CD8-positive, alpha-beta memory T cell (primary cell): ENCODE results near the gene GLI1. TPM values are rescaled to one million over a fixed set of nuclear protein-coding genes. Genes with fewer than 3 reads are reported as not detected.

Source experiments
- CTCF ChIA-PET: fragments of 350-600 bp; sonication (Branson Sonifier 250); formaldehyde crosslinking; loops from one replicate; lab custom pipeline; 2021; ENCODE audit warnings: antibody characterized with exemption; lab: Charles Lee
- POLR2A ChIA-PET: fragments of 350-600 bp; sonication (Branson Sonifier 250); formaldehyde crosslinking; loops from one replicate; lab custom pipeline; 2021; ENCODE audit warnings: antibody characterized with exemption; lab: Charles Lee
- DNase-seq, 5 donors: peaks; one replicate each; pipeline versions ENCODE4 v3.0.0 to v3.0.0-alpha.2; 2020 to 2022; ENCODE audit warnings: mixed read lengths in 1 of 5
- H3K27ac ChIP-seq: one replicate; pipeline ENCODE4 v1.7.0; 2013; ENCODE audit warnings: low read depth, mild to moderate bottlenecking, low read length, moderate library complexity
- H3K27me3 ChIP-seq: 2 replicates; pipeline ENCODE4 v1.7.0; 2013; ENCODE audit warnings: low read length, mild to moderate bottlenecking; ENCODE audit not compliant: insufficient read depth, poor library complexity, severe bottlenecking
- H3K36me3 ChIP-seq: 2 replicates; pipeline ENCODE4 v1.7.0; 2013; ENCODE audit warnings: mild to moderate bottlenecking, low read length, moderate library complexity; ENCODE audit not compliant: insufficient read depth
- H3K4me1 ChIP-seq: 2 replicates; pipeline ENCODE4 v1.7.0; 2013; ENCODE audit warnings: mild to moderate bottlenecking, low read length, moderate library complexity; ENCODE audit not compliant: insufficient read depth
- H3K4me3 ChIP-seq: 2 replicates; pipeline ENCODE4 v1.7.0; 2013; ENCODE audit warnings: mild to moderate bottlenecking, low read length
- H3K9me3 ChIP-seq: 2 replicates; pipeline ENCODE4 v1.7.0; 2013; ENCODE audit warnings: mild to moderate bottlenecking, low read length
- H3K27ac Mint-ChIP-seq, 8 donors: one replicate each; pipeline ENCODE4 v1.8.0; 2020 to 2021; ENCODE audit warnings: mixed read lengths in 8 of 8, mild to moderate bottlenecking in 6 of 8, inconsistent platforms in 3 of 8, moderate library complexity in 3 of 8
- H3K27me3 Mint-ChIP-seq, 2 donors: one replicate each; pipeline ENCODE4 v1.8.0; 2020 to 2021; ENCODE audit warnings: mixed read lengths in 2 of 2, mild to moderate bottlenecking in 1 of 2, moderate library complexity in 1 of 2
- H3K36me3 Mint-ChIP-seq, 3 donors: one replicate each; pipeline ENCODE4 v1.8.0; 2020 to 2021; ENCODE audit warnings: mixed read lengths in 3 of 3, inconsistent platforms in 1 of 3, mild to moderate bottlenecking in 1 of 3
- H3K4me1 Mint-ChIP-seq, 3 donors: one replicate each; pipeline ENCODE4 v1.8.0; 2020 to 2021; ENCODE audit warnings: mixed read lengths in 3 of 3, inconsistent platforms in 1 of 3, mild to moderate bottlenecking in 1 of 3
- H3K4me3 Mint-ChIP-seq, 7 donors: one replicate each; pipeline ENCODE4 v1.8.0; 2020 to 2021; ENCODE audit warnings: mixed read lengths in 7 of 7, mild to moderate bottlenecking in 6 of 7, moderate library complexity in 4 of 7, inconsistent platforms in 2 of 7
- H3K9me3 Mint-ChIP-seq, 5 donors: one replicate each; pipeline ENCODE4 v1.8.0; 2020 to 2022; ENCODE audit warnings: mixed read lengths in 5 of 5, mild to moderate bottlenecking in 3 of 5, moderate library complexity in 2 of 5, inconsistent platforms in 1 of 5
- polyA plus RNA-seq: library from polyadenylated mRNA; unstranded; fragments of 300-500 nt; fragmentation: Illumina TruSeq; gene quantifications from one replicate; pipeline ENCODE4 v1.2.3, GENCODE V29; 2021
- total RNA-seq, 2 experiments: library from RNA; stranded (reverse); gene quantifications; one replicate each; pipeline ENCODE4 v1.2.3, GENCODE V29; 2021

GLI1 gene
- total and polyA plus RNA-seq, 3 experiments from 2014 or later, result 0.32 to 0.75 (median 0.55) TPM

- no peak for DNase-seq
- H3K4me1 Mint-ChIP-seq, result peaks cover 38 to 51% (median 39%) of the 10 kb centered on the region in 3 donors
- H3K36me3 Mint-ChIP-seq, result peaks cover 0 to 68% (median 15%) of the 10 kb centered on the region in 3 donors
- ChIA-PET POLR2A (no interaction called here), CTCF (interaction anchor here (1.0 kb wide), 3 partner anchors 9 to 238 kb away, joined by 3 read pairs; no protein-coding TSS in a partner anchor)
- no peak overlapping the region for H3K4me3 ChIP-seq
- H3K27me3 Mint-ChIP-seq, result peaks cover 0 to 3% of the 10 kb centered on the region in 2 donors
- H3K9me3 Mint-ChIP-seq, result peaks cover 0 to 4% (median 0%) of the 10 kb centered on the region in 5 donors
- H3K36me3 ChIP-seq, result peaks cover 34% of the 10 kb centered on the region
- H3K4me3 Mint-ChIP-seq, result peak overlapping the region; percentile 37 to 98 (median 96)
- peak overlapping the region; percentile 54 to 100 (median 96) for H3K27ac Mint-ChIP-seq
- H3K27me3 ChIP-seq, result no peaks in the 10 kb centered on the region
- H3K9me3 ChIP-seq, result no peaks in the 10 kb centered on the region
- H3K27ac ChIP-seq, result peak overlapping the region; percentile 0
- H3K4me1 ChIP-seq, result peaks cover 36% of the 10 kb centered on the region
These were observed 58.8 kb downstream of the GLI1 start for GRCh38 chr12:57518176-57518919.

GRCh38 chr12:57518920-57519795, 59.6 kb downstream of the GLI1 start:
- Histone ChIP-seq H3K4me1 (peaks cover 44% of the 10 kb centered on the region), H3K4me3 (peak overlapping the region; percentile 87), H3K9me3 (no peaks in the 10 kb centered on the region), H3K27ac (peak overlapping the region; percentile 99), H3K27me3 (no peaks in the 10 kb centered on the region), H3K36me3 (peaks cover 32% of the 10 kb centered on the region)
- Mint-ChIP-seq H3K4me1 (peaks cover 46 to 59% (median 47%) of the 10 kb centered on the region in 3 donors), H3K9me3 (peaks cover 0 to 4% (median 0%) of the 10 kb centered on the region in 5 donors), H3K36me3 (peaks cover 0 to 66% (median 15%) of the 10 kb centered on the region in 3 donors), H3K4me3 (peak overlapping the region; percentile 96 to 100 (median 98)), H3K27ac (peak overlapping the region; percentile 93 to 100 (median 99)), H3K27me3 (peaks cover 0 to 3% of the 10 kb centered on the region in 2 donors)
- ChIA-PET CTCF (interaction anchor here (1.0 to 2.3 kb wide), 4 partner anchors 10 to 237 kb away, joined by 3 to 12 read pairs (median 4); no protein-coding TSS in a partner anchor), POLR2A (interaction anchor here (2.1 to 2.6 kb wide), 2 partner anchors 39 to 42 kb away, joined by 13 to 19 read pairs; partner anchors contain the start of gene ARHGAP9)
- no peak for DNase-seq

- Histone ChIP-seq H3K27ac (peak overlapping the region; percentile 99), H3K4me3 (peak overlapping the region; percentile 87), H3K27me3 (no peaks in the 10 kb centered on the region), H3K4me1 (peaks cover 50% of the 10 kb centered on the region), H3K36me3 (peaks cover 33% of the 10 kb centered on the region), H3K9me3 (no peaks in the 10 kb centered on the region)
- Mint-ChIP-seq H3K9me3 (peaks cover 0 to 4% (median 0%) of the 10 kb centered on the region in 5 donors), H3K27me3 (peaks cover 0 to 3% of the 10 kb centered on the region in 2 donors), H3K4me3 (peak overlapping the region; percentile 96 to 100 (median 98)), H3K4me1 (peaks cover 51 to 65% (median 52%) of the 10 kb centered on the region in 3 donors), H3K36me3 (peaks cover 0 to 65% (median 15%) of the 10 kb centered on the region in 3 donors), H3K27ac (peak overlapping the region; percentile 93 to 100 (median 99))
- ChIA-PET POLR2A (interaction anchor here (0.6 to 2.6 kb wide), 4 partner anchors 14 to 43 kb away, joined by 3 to 19 read pairs (median 10); partner anchors contain the start of gene ARHGAP9), CTCF (interaction anchor here (1.6 to 2.3 kb wide), 3 partner anchors 43 to 61 kb away, joined by 6 to 12 read pairs (median 6); partner anchors contain the start of gene GLI1)
- no peak for DNase-seq
These were observed 60.1 kb downstream of the GLI1 start for GRCh38 chr12:57519796-57520052.

GRCh38 chr12:57520053-57520818, 60.7 kb downstream of the GLI1 start, which contains the start of gene DDIT3:
DDIT3 (minus strand) TSS chr12:57520514; CDS start chr12:57517406, 3,108 bp downstream.
- CTCF ChIA-PET, result interaction anchor here (1.2 to 2.3 kb wide), 5 partner anchors 43 to 61 kb away, joined by 3 to 12 read pairs (median 6); partner anchors contain the start of gene GLI1
- peaks cover 0 to 3% of the 10 kb centered on the region in 2 donors for H3K27me3 Mint-ChIP-seq
- H3K4me1 ChIP-seq, result peaks cover 54% of the 10 kb centered on the region
- H3K4me3 Mint-ChIP-seq, result peak within 1 kb of the TSS; percentile 96 to 100 (median 98)
- peak within 1 kb of the TSS; percentile 93 to 100 (median 99) for H3K27ac Mint-ChIP-seq
- peaks cover 0 to 4% (median 0%) of the 10 kb centered on the region in 5 donors for H3K9me3 Mint-ChIP-seq
- peaks cover 52 to 70% (median 53%) of the 10 kb centered on the region in 3 donors for H3K4me1 Mint-ChIP-seq
- H3K27me3 ChIP-seq, result no peaks in the 10 kb centered on the region
- peaks cover 0 to 64% (median 15%) of the 10 kb centered on the region in 3 donors for H3K36me3 Mint-ChIP-seq
- H3K4me3 ChIP-seq, result peak within 1 kb of the TSS; percentile 87
- peak; percentile 99 to 100 (median 100) for DNase-seq
- no peaks in the 10 kb centered on the region for H3K9me3 ChIP-seq
- POLR2A ChIA-PET, result interaction anchor here (0.6 to 2.6 kb wide), 6 partner anchors 15 to 221 kb away, joined by 3 to 19 read pairs (median 6); partner anchors contain the start of genes ARHGAP9 and DCTN2
- H3K36me3 ChIP-seq, result peaks cover 28% of the 10 kb centered on the region
- H3K27ac ChIP-seq, result peak within 1 kb of the TSS; percentile 99

GRCh38 chr12:57521525-57522010, 62.0 kb downstream of the GLI1 start:
- Histone ChIP-seq H3K36me3 (peaks cover 16% of the 10 kb centered on the region), H3K9me3 (no peaks in the 10 kb centered on the region), H3K4me1 (peaks cover 54% of the 10 kb centered on the region), H3K27ac (peak overlapping the region; percentile 87), H3K27me3 (no peaks in the 10 kb centered on the region), H3K4me3 (peak overlapping the region; percentile 74)
- Mint-ChIP-seq H3K4me3 (peak overlapping the region; percentile 96 to 98 (median 97)), H3K27me3 (peaks cover 0 to 3% of the 10 kb centered on the region in 2 donors), H3K27ac (peak overlapping the region; percentile 93 to 100 (median 99)), H3K4me1 (peaks cover 52 to 73% (median 53%) of the 10 kb centered on the region in 3 donors), H3K36me3 (peaks cover 0 to 62% (median 7%) of the 10 kb centered on the region in 3 donors), H3K9me3 (peaks cover 0 to 4% (median 0%) of the 10 kb centered on the region in 5 donors)
- CTCF ChIA-PET, result interaction anchor here (1.2 kb wide), 1 partner anchor 47 kb away, joined by 3 read pairs; no protein-coding TSS in a partner anchor
- peak in 2 of 5 donors; percentile 8 to 66 for DNase-seq
- POLR2A ChIA-PET, result interaction anchor here (1.3 to 2.6 kb wide), 3 partner anchors 42 to 219 kb away, joined by 5 to 19 read pairs (median 13); partner anchors contain the start of gene ARHGAP9
